HG02798 (cell line): ENCODE results near the gene ATG7.

Experiments
- ATAC-seq: cut with Tn5 transposase; IDR thresholded peaks from one replicate; pipeline ENCODE4 v1.9.1; 2021; ENCODE audit warnings: mild to moderate bottlenecking; ENCODE audit not compliant: unreplicated experiment, poor library complexity

The ATG7 gene

DNA sequence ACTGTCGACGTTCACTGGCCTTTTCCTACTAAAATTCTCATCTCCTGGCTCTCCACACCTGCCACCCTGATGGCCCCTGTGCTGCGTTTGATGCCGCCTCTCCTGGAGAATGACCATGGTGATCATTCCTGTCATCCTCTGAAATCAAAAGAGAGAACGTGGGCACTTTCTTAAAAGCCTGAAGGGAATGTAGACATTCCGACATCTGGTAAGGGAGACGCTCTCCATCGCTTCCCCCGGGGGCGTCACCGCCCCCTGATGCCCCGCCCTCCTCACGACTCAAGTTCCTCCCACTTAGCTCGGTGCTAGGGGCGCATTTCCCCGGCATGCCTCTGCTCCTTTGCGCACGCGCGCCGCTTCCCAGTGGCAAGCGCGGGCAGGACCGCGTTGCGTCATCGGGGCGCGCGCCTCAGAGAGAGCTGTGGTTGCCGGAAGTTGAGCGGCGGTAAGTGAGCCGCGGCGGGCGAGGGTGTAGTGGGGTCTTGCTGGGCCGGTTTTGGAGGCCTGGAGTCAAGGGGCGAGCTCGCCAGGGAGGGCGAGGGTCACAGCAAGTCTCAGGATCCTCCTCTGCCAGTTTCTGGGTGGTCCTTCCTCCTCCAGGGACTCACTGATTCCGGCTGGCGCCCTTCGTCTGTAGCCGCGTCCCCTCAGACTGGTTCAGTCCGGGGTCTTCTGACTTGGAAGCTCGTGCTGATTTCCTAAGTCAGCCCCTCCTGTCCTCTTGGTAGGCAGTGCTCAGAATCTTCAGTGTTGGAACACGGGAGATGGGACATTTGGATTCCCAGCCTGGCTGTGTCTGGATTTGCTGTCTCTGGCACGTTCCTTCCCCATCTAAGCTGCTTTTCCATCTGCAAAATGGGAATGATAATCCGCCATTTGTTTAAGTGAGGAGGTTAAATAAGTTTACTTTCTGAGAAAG is at the start of gene ATG7:
ATG7 (plus strand) TSS at position 412 of the 919 bp plus-strand sequence. CDS start 26,299 bp downstream, outside the sequence.
- peak; percentile 99 for ATAC-seq

DNA sequence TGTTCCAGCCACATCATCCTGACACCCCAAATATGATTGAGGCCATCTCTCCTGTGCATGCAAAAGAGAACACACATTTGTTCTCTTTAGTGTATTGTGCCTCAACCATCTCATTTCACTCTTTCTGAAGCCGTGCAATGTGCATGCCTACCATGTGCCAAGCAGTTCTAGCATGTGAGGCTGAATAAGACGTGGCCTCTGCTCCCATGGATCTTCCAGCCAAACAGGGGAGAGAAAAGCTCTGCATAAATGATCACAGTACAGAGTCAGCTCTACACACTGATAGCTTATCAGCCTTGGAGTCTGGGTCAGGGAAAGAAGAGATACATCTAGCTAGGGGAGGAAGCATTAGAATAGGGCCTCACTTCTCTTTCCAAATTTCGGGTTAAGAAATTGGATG is 48.2 kb upstream of the ATG7 start:
- ATAC-seq: no peak

GRCh38 chr3:11224870-11225229 is 47.3 kb upstream of the ATG7 start:
- no peak for ATAC-seq

DNA sequence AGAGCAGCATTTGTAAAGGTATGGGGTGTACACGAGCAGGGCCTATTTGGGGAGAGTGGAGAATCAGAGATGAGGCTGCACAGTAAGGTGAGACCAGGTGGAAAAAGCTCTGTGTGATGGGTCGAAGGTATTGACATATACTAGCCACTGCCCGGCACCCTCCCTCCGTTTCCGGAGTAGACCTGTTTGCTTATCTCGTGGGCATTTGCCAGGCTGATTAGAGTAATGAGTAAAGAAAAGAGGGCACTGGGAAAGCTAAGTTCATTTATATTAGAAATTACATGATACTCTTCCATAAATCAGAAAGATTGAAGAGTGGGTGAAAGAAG is 46.2 kb upstream of the ATG7 start:
- ATAC-seq: no peak

- no peak for ATAC-seq
Observed at GRCh38 chr3:11228041-11228440, 44.2 kb upstream of the ATG7 start.

DNA sequence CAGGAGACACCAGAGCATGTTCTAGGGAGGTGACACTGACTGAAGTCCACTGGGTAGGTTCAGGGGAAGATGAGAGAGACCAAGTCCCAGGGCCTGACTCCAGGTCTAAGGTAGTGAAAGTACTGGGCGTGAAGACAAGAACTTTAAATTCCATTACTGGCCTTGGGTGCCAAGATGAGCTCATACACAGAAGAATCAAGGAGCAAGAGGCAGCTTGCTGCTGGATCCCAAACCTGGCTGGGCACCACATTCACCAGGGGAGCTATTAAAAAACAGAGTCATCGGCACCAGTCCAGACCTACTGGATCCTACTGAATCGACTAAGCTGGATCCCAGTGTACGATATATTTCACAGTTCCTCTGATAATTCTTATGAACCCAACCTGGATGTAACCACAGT is 42.1 kb upstream of the ATG7 start:
- ATAC-seq: no peak

- ATAC-seq: no peak
Observed at GRCh38 chr3:11230832-11231231, 41.4 kb upstream of the ATG7 start.

GRCh38 chr3:11235385-11235784 is 36.8 kb upstream of the ATG7 start:
- no peak for ATAC-seq

DNA sequence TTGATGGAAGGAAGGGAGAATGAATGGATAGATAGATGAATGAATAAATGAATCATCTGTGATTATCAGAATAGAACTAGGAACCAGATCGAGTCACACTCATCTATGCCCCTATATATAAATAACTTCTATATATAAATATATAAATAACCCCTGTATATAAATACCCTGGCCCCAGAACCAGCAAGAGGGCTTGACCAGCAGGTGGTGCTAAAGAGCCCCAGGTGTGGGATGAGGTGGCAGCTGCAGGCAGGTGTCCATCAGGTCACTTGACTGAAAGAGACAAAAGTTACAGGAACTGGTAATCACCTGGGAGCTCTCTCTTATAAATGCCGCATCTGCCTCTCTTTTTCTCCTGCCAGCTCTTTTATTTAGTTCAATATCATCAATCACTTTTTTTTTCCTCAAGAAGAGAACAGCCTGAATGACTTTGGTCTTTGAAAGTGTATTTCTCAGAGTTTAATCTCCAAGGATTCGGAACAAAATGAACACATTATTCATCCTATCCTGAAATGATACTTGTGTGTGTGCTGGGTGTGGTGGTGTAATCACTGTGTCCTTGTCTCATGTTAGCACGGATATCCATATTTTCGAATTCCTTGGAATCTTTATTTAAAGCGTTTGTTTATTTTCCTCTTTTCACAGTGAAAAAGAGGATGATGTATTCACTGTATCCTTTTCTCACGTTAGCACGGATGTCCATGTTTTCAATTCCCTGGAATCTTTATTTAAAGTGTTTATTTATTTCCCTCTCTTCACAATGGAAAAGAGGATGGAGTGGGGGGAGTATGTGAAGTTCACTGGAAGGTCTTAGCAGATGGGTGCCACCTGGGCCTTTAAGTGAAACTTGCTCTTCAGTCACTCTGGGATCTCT is 35.4 kb upstream of the ATG7 start:
- ATAC-seq: peak; percentile 60

- no peak for ATAC-seq
Observed at GRCh38 chr3:11238060-11238459, 34.1 kb upstream of the ATG7 start.

GRCh38 chr3:11238880-11239279 is 33.3 kb upstream of the ATG7 start:
- ATAC-seq: no peak

DNA sequence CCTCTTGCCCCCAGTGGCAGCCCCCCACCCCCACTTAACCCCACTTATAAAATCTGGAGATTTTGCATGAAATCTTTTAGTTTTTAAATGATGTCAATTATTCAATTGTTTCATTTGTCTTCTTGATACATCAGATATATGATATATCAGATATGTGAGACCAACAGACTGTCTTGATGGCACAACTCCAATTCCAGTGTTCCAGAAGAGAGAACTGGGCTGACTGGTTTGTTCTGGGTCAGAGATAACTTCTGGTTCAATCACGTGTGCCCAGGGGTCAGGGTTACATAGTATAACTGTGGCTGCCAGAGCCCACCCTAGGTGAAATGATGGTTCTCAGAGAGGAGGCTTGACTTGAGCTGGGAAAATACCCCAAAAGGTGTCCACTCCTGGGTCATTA is 32.4 kb upstream of the ATG7 start:
- no peak for ATAC-seq

- ATAC-seq: no peak
Observed at GRCh38 chr3:11240496-11240895, 31.7 kb upstream of the ATG7 start.

GRCh38 chr3:11244121-11244677 is 28.0 kb upstream of the ATG7 start:
- no peak for ATAC-seq

DNA sequence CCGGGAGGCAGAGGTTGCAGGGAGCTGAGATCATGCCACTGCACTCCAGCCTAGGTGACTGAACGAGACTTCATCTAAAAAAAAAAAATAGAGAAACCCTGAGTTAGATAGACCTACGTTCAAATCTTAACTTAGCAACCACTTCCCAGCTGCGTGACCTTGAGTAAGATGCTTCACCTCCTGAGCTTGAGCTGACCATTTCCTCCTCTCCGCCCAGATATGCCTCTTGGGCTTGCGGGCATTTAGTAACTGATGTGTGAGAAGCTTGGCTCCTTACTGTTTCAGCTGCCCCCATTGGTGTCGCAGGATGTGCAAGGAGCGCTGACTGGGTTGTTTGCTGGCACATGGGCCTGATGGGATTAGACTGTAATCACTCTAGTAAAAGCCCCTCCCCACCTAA is 26.9 kb upstream of the ATG7 start:
- ATAC-seq: no peak

DNA sequence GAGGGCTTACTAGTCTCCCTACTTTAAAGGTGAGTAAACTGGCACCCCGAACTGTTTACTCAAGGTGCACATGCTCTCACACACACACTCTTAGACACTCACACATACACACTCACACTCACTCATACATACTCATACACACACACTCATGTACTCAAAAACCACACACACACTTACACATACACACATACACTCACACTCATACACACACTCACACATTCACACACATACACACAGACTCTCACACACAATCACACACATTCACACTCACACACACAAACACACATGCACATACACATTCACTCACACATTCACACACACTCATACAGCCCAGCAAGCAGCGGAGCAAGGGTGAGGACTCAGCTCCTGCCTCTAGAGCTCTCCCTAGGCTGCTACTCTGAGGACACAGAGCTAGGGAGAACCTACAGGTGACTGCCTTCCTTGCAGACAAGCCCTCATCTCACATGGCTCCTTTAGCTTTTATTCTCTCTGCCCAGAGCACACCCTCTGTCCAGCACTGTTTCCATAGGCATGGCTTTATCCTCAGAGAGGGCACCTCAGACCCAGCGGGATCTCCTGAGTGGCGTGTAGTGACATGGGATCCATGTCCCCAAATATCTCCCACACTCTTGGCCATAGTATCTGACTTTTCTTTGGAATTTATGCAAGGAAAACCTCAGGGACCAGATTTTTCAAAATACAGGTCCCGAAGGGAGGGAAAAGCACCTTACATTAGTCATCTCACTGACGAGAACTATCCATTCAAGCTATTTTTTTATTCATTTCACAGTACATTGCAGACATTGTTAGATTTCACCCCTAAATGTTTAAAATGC is 26.2 kb upstream of the ATG7 start:
- ATAC-seq: no peak

DNA sequence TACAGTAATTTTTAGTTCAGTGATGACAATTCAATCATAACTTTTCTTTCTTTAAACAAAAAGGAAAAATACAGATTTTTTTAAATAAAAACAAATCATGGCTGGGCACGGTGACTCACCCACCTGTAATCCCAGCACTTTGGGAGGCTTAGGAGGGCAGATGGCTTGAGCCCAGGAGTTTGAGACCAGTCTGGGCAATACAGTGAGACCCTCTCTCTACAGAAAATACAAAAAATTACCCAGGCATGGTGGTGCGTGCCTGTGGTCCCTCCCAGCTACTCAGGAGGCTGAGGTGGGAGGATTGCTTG is 25.6 kb upstream of the ATG7 start:
- no peak for ATAC-seq

- ATAC-seq: no peak
Observed at GRCh38 chr3:11247362-11247761, 24.8 kb upstream of the ATG7 start.

DNA sequence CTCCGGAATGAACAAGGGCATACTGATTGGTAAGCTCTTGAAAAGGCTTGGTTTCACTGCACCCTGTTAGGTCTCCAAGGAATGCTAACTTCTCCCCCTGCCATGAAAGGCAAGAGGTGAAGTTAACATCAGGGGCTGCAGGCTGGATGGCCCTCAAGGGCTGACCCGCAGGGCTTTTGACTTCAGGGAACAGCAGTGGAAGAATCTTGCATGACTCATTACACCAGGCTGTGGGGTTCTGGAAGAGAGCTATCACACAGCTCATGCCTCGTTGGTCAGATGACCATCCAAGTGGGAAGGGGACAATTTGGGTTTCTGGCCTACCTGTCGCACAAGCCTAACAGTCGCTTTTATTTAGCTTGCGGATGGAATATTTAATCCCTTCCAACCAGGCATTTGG is 23.6 kb upstream of the ATG7 start:
- no peak for ATAC-seq
